SK-N-SH (cell line): Measurements from ENCODE around the gene TMEM106C. TPM values are rescaled to one million over a fixed set of nuclear protein-coding genes. Genes with fewer than 3 reads are reported as not detected.

ENCODE experiments used
- CTCF ChIA-PET: fragments of 300-600, 350-600 bp; formaldehyde crosslinking; extraction: SDS; loops from one replicate; lab custom pipeline; 2021; lab: Yijun Ruan, JAX
- POLR2A ChIA-PET: fragments of 350-600 bp; sonication (Branson Sonifier 250); formaldehyde crosslinking; extraction: SDS; loops from one replicate; lab custom pipeline; 2020; ENCODE audit warnings: antibody characterized with exemption, inconsistent platforms; lab: Yijun Ruan, JAX
- DNase-seq: peaks from one replicate; pipeline ENCODE4 v3.0.0; 2012
- H2AFZ ChIP-seq: fragments of 200-600 bp; sonication (generic); 2 replicates; pipeline ENCODE4 v1.8.1; 2016; ENCODE audit warnings: antibody characterized with exemption, mild to moderate bottlenecking, low read depth
- H3F3A ChIP-seq: fragments of 200-600 bp; sonication (generic); replicated peaks from 2 replicates; pipeline ENCODE3; 2016; ENCODE audit warnings: antibody characterized with exemption, mild to moderate bottlenecking; ENCODE audit not compliant: insufficient read depth
- H3K27ac ChIP-seq, 2 experiments: fragments of 200-500 bp in 1 of 2; fragments of 200-600 bp in 1 of 2; sonication (Bioruptor generic) in 1 of 2; sonication (generic), shearing (Covaris generic) in 1 of 2; 2 replicates each; pipeline versions ENCODE4 v1.5.1 to v1.6.1; 2014 to 2016; ENCODE audit warnings: low read depth in 2 of 2, inconsistent platforms in 1 of 2, low read length in 1 of 2, mild to moderate bottlenecking in 1 of 2, mixed read lengths in 1 of 2
- H3K27me3 ChIP-seq: fragments of 200-600 bp; sonication (generic), shearing (Covaris generic); 2 replicates; pipeline ENCODE4 v1.6.1; 2016; ENCODE audit warnings: mixed run types; ENCODE audit not compliant: insufficient read depth
- H3K36me3 ChIP-seq, 2 experiments: fragments of 200-500 bp in 1 of 2; fragments of 200-600 bp in 1 of 2; sonication (Bioruptor generic) in 1 of 2; sonication (generic) in 1 of 2; replicated peaks in 1 of 2; 2 replicates each; pipeline versions ENCODE3 to v1.5.1; 2014 to 2016; ENCODE audit warnings: low read length in 1 of 2, mild to moderate bottlenecking in 1 of 2; ENCODE audit not compliant: insufficient read depth in 2 of 2, control insufficient read depth in 1 of 2
- H3K4me1 ChIP-seq, 2 experiments: fragments of 200-500 bp in 1 of 2; fragments of 200-600 bp in 1 of 2; sonication (Bioruptor generic) in 1 of 2; sonication (generic), shearing (Covaris generic) in 1 of 2; 2 replicates each; pipeline versions ENCODE4 v1.5.1 to v1.6.1; 2014 to 2016; ENCODE audit warnings: low read depth in 1 of 2, low read length in 1 of 2, mixed run types in 1 of 2; ENCODE audit not compliant: insufficient read depth in 2 of 2, control insufficient read depth in 1 of 2
- H3K4me2 ChIP-seq: fragments of 200-600 bp; sonication (generic), shearing (Covaris generic); 2 replicates; pipeline ENCODE4 v1.6.1; 2017; ENCODE audit warnings: mixed run types
- H3K4me3 ChIP-seq, 2 experiments: fragments of 200-500 bp in 1 of 2; fragments of 200-600 bp in 1 of 2; sonication (Bioruptor generic) in 1 of 2; sonication (generic), shearing (Covaris generic) in 1 of 2; 2 replicates each; pipeline versions ENCODE4 v1.5.1 to v1.8.1; 2014 to 2016; ENCODE audit warnings: low read depth in 2 of 2, inconsistent platforms in 1 of 2, low read length in 1 of 2, mild to moderate bottlenecking in 1 of 2, mixed read lengths in 1 of 2, moderate library complexity in 1 of 2
- H3K79me2 ChIP-seq: fragments of 200-600 bp; sonication (generic); 2 replicates; pipeline ENCODE4 v1.8.1; 2017; ENCODE audit warnings: mild to moderate bottlenecking; ENCODE audit not compliant: insufficient read depth
- H3K9ac ChIP-seq: fragments of 200-600 bp; sonication (generic); 2 replicates; pipeline ENCODE4 v1.6.1; 2017; ENCODE audit warnings: mixed run types
- H3K9me2 ChIP-seq: fragments of 200-600 bp; sonication (generic); 2 replicates; pipeline ENCODE4 v1.6.1; 2017; ENCODE audit warnings: mixed run types
- H3K9me3 ChIP-seq: fragments of 200-600 bp; sonication (generic); 2 replicates; pipeline ENCODE4 v1.6.1; 2017; ENCODE audit warnings: mixed run types, mild to moderate bottlenecking, moderate library complexity
- H4K20me1 ChIP-seq: fragments of 200-600 bp; sonication (generic); 2 replicates; pipeline ENCODE4 v1.6.1; 2017; ENCODE audit warnings: mild to moderate bottlenecking, mixed run types; ENCODE audit not compliant: insufficient read depth
- CHD2 ChIP-seq: fragments of 150-350 bp; IDR thresholded peaks from 2 replicates; pipeline ENCODE4 v1.6.1; 2018; ENCODE audit warnings: low read length; ENCODE audit not compliant: partially characterized antibody
- EP300 ChIP-seq, 2 experiments: IDR thresholded peaks; 2 replicates each; pipeline versions ENCODE4 v1.4.0 to v1.6.1; 2012; ENCODE audit warnings: borderline replicate concordance in 1 of 2, low read depth in 1 of 2, low read length in 1 of 2
- EZH2phosphoT487 ChIP-seq: fragments of 200-600 bp; sonication (generic); IDR thresholded peaks from 2 replicates; pipeline ENCODE4 v1.6.1; 2017; ENCODE audit warnings: low read depth, mixed run types, mild to moderate bottlenecking, antibody characterized with exemption, moderate library complexity, borderline replicate concordance
- FOXM1 ChIP-seq: IDR thresholded peaks from 2 replicates; pipeline ENCODE4 v1.4.0; 2012; ENCODE audit warnings: low read depth, mild to moderate bottlenecking
- GABPA ChIP-seq: IDR thresholded peaks from 2 replicates; pipeline ENCODE4 v1.4.0; 2012; ENCODE audit warnings: low read depth, mild to moderate bottlenecking
- MEF2A ChIP-seq: IDR thresholded peaks from 2 replicates; pipeline ENCODE4 v1.4.0; 2012; ENCODE audit warnings: low read depth, borderline replicate concordance
- MXI1 ChIP-seq: IDR thresholded peaks from 2 replicates; pipeline ENCODE4 v1.6.1; 2012; ENCODE audit warnings: mild to moderate bottlenecking, low read depth, low read length, improper control_type of control experiment
- NFIC ChIP-seq: IDR thresholded peaks from 2 replicates; pipeline ENCODE4 v1.4.0; 2012; ENCODE audit warnings: borderline replicate concordance
- POLR2AphosphoS5 ChIP-seq: IDR thresholded peaks from 2 replicates; pipeline ENCODE4 v1.6.1; 2012; ENCODE audit warnings: low read depth, low read length
- RAD21 ChIP-seq: IDR thresholded peaks from 2 replicates; pipeline ENCODE4 v1.6.1; 2012; ENCODE audit warnings: mild to moderate bottlenecking, low read length
- RCOR1 ChIP-seq: fragments of 150-350 bp; IDR thresholded peaks from 2 replicates; pipeline ENCODE4 v1.6.1; 2017; ENCODE audit warnings: antibody characterized with exemption, low read length
- RXRA ChIP-seq: IDR thresholded peaks from 2 replicates; pipeline ENCODE4 v1.4.0; 2012; ENCODE audit warnings: low read depth, mild to moderate bottlenecking, borderline replicate concordance
- SIN3A ChIP-seq: IDR thresholded peaks from 2 replicates; pipeline ENCODE4 v1.6.1; 2012; ENCODE audit warnings: low read depth, mild to moderate bottlenecking, low read length, moderate library complexity, borderline replicate concordance
- TCF12 ChIP-seq: IDR thresholded peaks from 2 replicates; pipeline ENCODE4 v1.4.0; 2012
- TEAD4 ChIP-seq: IDR thresholded peaks from 2 replicates; pipeline ENCODE4 v1.4.0; 2012; ENCODE audit warnings: mild to moderate bottlenecking, borderline replicate concordance; ENCODE audit not compliant: insufficient read depth
- WGBS: methylation state at CpG from one replicate; pipeline ENCODE4 v1.1.6; 2017; ENCODE audit warnings: low lambda C conversion rate; 5-methylcytosine and 5-hydroxymethylcytosine counted together
- polyA plus RNA-seq, 3 experiments: library from polyadenylated mRNA; depleted of rRNA; stranded (reverse); fragments of >200 nt; gene quantifications; 2 replicates each; pipeline ENCODE4 v1.2.3, GENCODE V29; 2012
- TF ChIP-seq, protein P1 (sequence below): fragments of 150-350 bp; IDR thresholded peaks from 2 replicates; pipeline ENCODE4 v1.6.1; 2016; ENCODE audit warnings: mild to moderate bottlenecking, low read depth, low read length
- TF ChIP-seq, protein P2 (sequence below): IDR thresholded peaks from 2 replicates; pipeline ENCODE4; 2012
- TF ChIP-seq, protein P3 (sequence below): IDR thresholded peaks from 2 replicates; pipeline ENCODE4 v1.4.0; 2012; ENCODE audit warnings: low read depth, borderline replicate concordance

The TMEM106C gene
- polyA plus RNA-seq, 1 of the 3 experiments (the other 2 are of a cell fraction): 133 TPM

DNA sequence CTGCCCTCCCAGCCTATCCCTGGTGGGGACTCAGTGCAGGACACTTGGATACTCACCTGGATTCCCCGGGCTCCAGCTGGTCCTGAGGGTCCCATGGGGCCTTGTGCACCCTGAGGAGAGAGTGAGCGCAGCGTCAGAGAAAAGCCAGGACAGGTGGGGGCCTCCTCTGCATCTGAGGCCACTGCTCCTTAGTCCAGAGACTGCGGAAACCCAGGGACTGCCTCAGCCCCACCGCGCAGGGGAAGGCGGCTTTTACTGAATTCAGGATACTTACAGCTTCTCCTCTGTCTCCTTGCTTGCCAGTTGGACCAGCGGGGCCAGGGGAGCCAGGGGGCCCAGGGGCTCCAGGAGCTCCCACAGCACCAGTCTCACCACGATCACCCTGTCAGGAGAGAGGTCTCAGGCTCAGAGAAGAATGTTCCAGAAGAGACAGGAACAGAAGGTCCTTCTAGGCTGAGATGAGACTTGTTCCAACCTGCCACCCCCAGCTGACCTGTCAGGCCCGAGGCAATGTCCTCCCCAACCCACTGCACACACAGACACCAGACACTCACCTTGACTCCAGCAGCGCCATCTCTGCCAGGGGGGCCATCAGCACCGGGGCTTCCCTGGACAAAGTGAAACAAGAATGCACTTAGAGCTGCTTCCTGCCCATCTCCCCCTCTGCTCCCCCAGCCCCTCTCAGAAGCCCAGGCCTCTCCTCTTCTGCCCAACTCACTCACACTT is 13.8 kb downstream of the TMEM106C start:
- Histone ChIP-seq H3K4me1 (peaks cover 0 to 10% of the 10 kb centered on the region in 2 experiments; a peak in 1 of 4 replicates), H2AFZ (no peak overlapping the region), H3K9ac (no peak overlapping the region), H3K36me3 (no peaks in the 10 kb centered on the region), H3K79me2 (no peaks in the 10 kb centered on the region), H3F3A (no peaks in the 10 kb centered on the region), H3K4me2 (no peak overlapping the region), H3K27ac (no peak overlapping the region), H3K27me3 (no peaks in the 10 kb centered on the region), H4K20me1 (no peaks in the 10 kb centered on the region), H3K9me3 (no peaks in the 10 kb centered on the region), H3K4me3 (no peak overlapping the region), H3K9me2 (no peaks in the 10 kb centered on the region)
- 69% methylated on average over 6 of the region's 12 CpGs for WGBS
- no peak for DNase-seq
- ChIA-PET CTCF (interaction anchor here (0.8 to 2.1 kb wide), 4 partner anchors 14 to 641 kb away, joined by 3 to 10 read pairs (median 4); partner anchors contain the start of gene TMEM106C), POLR2A (no interaction called here)
- TF ChIP-seq TEAD4 (no peak), POLR2AphosphoS5 (no peak)

DNA sequence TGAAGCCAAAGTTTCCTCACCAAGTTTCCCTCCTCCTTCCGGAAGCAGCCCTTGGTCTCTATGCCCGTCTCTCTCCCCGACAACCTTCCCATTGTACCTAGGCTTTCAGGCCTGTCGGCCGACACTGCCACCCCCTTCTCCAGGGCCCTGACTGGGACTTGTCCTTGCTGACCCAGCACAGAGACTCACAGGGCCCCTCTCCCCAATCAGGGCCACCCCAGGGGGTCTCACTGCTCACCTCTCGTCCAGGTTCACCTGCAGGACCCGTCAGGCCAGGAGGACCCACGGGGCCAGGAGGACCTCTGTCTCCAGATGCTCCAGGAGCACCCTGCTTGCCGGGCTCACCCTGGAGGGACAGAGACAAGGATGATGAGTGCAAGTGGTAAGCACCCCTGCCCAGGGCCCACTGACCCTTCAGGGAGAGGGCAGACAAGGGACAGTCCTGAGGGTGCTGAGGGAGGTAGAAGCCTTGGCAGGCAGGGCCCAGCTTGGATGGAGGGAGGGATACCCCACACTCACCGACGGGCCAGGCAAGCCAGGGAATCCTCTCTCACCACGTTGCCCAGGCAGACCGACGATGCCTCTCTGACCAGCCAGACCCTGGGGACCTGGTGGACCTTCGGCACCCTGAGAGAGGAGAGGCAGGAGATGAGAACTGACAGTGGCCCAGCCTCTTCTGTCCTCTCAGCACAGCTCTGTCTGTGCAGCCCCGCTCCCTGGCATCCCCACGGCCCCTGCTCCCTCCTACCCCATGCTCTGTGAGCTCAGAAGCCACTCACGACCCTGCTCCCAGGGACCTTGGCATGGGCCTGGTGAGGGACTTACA is 14.6 kb downstream of the TMEM106C start:
- Histone ChIP-seq H3K9me2 (no peaks in the 10 kb centered on the region), H3K9ac (no peak overlapping the region), H3K36me3 (no peaks in the 10 kb centered on the region), H3K4me2 (no peak overlapping the region), H3K9me3 (no peaks in the 10 kb centered on the region), H3K4me3 (no peak overlapping the region), H3K27ac (no peak overlapping the region), H3K79me2 (no peaks in the 10 kb centered on the region), H4K20me1 (no peaks in the 10 kb centered on the region), H2AFZ (no peak overlapping the region), H3F3A (no peaks in the 10 kb centered on the region), H3K4me1 (peaks cover 0 to 10% of the 10 kb centered on the region in 2 experiments; a peak in 1 of 4 replicates), H3K27me3 (no peaks in the 10 kb centered on the region; the same call in 1 of the 2 replicates)
- TF ChIP-seq MXI1 (no peak), SIN3A (no peak), FOXM1 (no peak), GABPA (no peak), EZH2phosphoT487 (no peak), CHD2 (no peak), MEF2A (no peak), EP300 (IDR thresholded peaks at IDR 0.05; ENCODE audit: borderline replicate concordance in 1 of 2, low read depth in 1 of 2, low read length in 1 of 2) (no peak), NFIC (no peak), RXRA (no peak), TCF12 (no peak), RCOR1 (no peak), RAD21 (no peak)
- TF ChIP-seq, protein P1, sequence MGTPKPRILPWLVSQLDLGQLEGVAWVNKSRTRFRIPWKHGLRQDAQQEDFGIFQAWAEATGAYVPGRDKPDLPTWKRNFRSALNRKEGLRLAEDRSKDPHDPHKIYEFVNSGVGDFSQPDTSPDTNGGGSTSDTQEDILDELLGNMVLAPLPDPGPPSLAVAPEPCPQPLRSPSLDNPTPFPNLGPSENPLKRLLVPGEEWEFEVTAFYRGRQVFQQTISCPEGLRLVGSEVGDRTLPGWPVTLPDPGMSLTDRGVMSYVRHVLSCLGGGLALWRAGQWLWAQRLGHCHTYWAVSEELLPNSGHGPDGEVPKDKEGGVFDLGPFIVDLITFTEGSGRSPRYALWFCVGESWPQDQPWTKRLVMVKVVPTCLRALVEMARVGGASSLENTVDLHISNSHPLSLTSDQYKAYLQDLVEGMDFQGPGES: no peak
- TF ChIP-seq, protein P2, sequence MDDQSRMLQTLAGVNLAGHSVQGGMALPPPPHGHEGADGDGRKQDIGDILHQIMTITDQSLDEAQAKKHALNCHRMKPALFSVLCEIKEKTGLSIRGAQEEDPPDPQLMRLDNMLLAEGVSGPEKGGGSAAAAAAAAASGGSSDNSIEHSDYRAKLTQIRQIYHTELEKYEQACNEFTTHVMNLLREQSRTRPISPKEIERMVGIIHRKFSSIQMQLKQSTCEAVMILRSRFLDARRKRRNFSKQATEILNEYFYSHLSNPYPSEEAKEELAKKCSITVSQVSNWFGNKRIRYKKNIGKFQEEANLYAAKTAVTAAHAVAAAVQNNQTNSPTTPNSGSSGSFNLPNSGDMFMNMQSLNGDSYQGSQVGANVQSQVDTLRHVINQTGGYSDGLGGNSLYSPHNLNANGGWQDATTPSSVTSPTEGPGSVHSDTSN: no peak
- TF ChIP-seq, protein P3, sequence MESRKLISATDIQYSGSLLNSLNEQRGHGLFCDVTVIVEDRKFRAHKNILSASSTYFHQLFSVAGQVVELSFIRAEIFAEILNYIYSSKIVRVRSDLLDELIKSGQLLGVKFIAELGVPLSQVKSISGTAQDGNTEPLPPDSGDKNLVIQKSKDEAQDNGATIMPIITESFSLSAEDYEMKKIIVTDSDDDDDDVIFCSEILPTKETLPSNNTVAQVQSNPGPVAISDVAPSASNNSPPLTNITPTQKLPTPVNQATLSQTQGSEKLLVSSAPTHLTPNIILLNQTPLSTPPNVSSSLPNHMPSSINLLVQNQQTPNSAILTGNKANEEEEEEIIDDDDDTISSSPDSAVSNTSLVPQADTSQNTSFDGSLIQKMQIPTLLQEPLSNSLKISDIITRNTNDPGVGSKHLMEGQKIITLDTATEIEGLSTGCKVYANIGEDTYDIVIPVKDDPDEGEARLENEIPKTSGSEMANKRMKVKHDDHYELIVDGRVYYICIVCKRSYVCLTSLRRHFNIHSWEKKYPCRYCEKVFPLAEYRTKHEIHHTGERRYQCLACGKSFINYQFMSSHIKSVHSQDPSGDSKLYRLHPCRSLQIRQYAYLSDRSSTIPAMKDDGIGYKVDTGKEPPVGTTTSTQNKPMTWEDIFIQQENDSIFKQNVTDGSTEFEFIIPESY: no peak
- CTCF ChIA-PET: interaction anchor here (0.7 to 2.1 kb wide), 4 partner anchors 15 to 1762 kb away, joined by 3 to 10 read pairs (median 6); partner anchors contain the start of gene TMEM106C
- POLR2A ChIA-PET: no interaction called here
- no peak for DNase-seq
- 60% methylated on average over 11 of the region's 18 CpGs for WGBS
